ENCODE results near the gene WIZ. TPM values are rescaled to one million over a fixed set of nuclear protein-coding genes. Genes with fewer than 3 reads are reported as not detected.

WIZ gene
- total and polyA plus RNA-seq, 10 of the 15 experiments (the other 5 are each of a cell fraction or from before 2014, with no cell fraction given) = 0.10 to 26.7 (median 2.7) TPM

DNA sequence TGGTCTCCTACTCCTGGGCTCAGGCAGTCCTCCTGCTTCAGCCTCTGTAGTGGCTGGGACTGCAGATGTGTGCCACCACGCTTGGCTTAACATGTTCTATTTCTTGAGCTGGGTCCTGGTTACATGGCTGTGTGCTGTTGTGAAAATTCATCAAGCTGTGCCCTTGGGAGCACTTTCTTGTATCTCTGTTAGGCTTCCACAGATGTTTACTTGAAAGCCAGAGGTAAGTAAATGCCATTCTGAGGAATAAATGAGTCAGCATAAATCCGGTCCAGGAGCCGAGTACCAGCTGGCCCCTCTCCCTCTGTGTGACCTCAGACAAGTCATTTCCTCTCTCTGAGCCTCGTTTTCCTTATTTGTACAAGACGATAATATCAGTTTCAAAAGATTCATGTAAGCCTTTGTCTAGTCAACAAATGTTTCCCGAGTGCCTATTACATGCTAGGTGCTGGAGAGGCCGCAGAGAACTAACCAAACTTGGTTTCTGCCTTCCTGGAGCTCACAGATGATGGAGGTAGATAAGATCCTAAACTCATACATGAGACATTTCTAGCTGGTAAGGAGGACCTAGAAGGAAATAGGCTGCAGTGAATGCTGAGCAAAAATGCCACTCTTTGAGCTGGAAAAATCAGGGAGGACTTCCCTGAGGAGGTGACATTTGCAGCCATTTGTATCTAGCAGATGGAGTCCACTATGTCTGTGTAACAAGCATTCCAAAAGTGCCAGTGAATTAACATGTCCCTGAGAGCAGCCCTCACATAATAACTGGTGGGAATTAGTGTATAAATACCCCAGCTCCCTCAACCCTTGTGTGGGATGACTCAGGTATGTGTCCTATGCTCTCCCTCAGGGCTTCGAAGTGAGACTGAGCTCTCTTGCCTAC is 17.3 kb upstream of the WIZ start (continued):
- TF ChIP-seq, protein P1, sequence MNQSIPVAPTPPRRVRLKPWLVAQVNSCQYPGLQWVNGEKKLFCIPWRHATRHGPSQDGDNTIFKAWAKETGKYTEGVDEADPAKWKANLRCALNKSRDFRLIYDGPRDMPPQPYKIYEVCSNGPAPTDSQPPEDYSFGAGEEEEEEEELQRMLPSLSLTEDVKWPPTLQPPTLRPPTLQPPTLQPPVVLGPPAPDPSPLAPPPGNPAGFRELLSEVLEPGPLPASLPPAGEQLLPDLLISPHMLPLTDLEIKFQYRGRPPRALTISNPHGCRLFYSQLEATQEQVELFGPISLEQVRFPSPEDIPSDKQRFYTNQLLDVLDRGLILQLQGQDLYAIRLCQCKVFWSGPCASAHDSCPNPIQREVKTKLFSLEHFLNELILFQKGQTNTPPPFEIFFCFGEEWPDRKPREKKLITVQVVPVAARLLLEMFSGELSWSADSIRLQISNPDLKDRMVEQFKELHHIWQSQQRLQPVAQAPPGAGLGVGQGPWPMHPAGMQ (IDR thresholded peaks at IDR 0.05; ENCODE audit: borderline replicate concordance) = no peak
- peak; percentile 84 for TF ChIP-seq TCF12 (IDR thresholded peaks at IDR 0.05; ENCODE audit: low read depth, low read length)
- no peak for TF ChIP-seq RAD21 (IDR thresholded peaks at IDR 0.05; ENCODE audit: insufficient read depth, low read depth, low read length)
- TF ChIP-seq MYC (IDR thresholded peaks at IDR 0.05; ENCODE audit: insufficient read depth, insufficient read length, insufficient replicate concordance, low read length, severe bottlenecking) = no peak
- TF ChIP-seq RUNX3 (IDR thresholded peaks at IDR 0.05; ENCODE audit: low read length) = peak; percentile 77
- TF ChIP-seq FOS (IDR thresholded peaks at IDR 0.05; ENCODE audit: borderline replicate concordance, extremely low read depth, insufficient read length) = no peak
- peak; percentile 95 for TF ChIP-seq SMARCA5 (IDR thresholded peaks at IDR 0.05)
- TF ChIP-seq HCFC1 (IDR thresholded peaks at IDR 0.05; ENCODE audit: low read length) = no peak
- TF ChIP-seq, protein P2, sequence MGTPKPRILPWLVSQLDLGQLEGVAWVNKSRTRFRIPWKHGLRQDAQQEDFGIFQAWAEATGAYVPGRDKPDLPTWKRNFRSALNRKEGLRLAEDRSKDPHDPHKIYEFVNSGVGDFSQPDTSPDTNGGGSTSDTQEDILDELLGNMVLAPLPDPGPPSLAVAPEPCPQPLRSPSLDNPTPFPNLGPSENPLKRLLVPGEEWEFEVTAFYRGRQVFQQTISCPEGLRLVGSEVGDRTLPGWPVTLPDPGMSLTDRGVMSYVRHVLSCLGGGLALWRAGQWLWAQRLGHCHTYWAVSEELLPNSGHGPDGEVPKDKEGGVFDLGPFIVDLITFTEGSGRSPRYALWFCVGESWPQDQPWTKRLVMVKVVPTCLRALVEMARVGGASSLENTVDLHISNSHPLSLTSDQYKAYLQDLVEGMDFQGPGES (IDR thresholded peaks at IDR 0.05) = no peak
- TF ChIP-seq, protein P3, sequence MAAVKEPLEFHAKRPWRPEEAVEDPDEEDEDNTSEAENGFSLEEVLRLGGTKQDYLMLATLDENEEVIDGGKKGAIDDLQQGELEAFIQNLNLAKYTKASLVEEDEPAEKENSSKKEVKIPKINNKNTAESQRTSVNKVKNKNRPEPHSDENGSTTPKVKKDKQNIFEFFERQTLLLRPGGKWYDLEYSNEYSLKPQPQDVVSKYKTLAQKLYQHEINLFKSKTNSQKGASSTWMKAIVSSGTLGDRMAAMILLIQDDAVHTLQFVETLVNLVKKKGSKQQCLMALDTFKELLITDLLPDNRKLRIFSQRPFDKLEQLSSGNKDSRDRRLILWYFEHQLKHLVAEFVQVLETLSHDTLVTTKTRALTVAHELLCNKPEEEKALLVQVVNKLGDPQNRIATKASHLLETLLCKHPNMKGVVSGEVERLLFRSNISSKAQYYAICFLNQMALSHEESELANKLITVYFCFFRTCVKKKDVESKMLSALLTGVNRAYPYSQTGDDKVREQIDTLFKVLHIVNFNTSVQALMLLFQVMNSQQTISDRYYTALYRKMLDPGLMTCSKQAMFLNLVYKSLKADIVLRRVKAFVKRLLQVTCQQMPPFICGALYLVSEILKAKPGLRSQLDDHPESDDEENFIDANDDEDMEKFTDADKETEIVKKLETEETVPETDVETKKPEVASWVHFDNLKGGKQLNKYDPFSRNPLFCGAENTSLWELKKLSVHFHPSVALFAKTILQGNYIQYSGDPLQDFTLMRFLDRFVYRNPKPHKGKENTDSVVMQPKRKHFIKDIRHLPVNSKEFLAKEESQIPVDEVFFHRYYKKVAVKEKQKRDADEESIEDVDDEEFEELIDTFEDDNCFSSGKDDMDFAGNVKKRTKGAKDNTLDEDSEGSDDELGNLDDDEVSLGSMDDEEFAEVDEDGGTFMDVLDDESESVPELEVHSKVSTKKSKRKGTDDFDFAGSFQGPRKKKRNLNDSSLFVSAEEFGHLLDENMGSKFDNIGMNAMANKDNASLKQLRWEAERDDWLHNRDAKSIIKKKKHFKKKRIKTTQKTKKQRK (IDR thresholded peaks at IDR 0.05; ENCODE audit: low read depth, low read length) = no peak
- TF ChIP-seq POLR2AphosphoS2 (IDR thresholded peaks at IDR 0.05; ENCODE audit: low read depth, low read length) = no peak
- 0 out of 2 replicates have a peak, but pooled peaks have one; percentile 16 for TF ChIP-seq BCL11A (IDR thresholded peaks at IDR 0.05; ENCODE audit: low read depth, low read length)
- TF ChIP-seq ZNF274 (IDR thresholded peaks at IDR 0.05; ENCODE audit: insufficient read depth, insufficient read length) = no peak
- TF ChIP-seq RFX5 (IDR thresholded peaks at IDR 0.05; ENCODE audit: low read depth, low read length) = no peak
- TF ChIP-seq NFYA (IDR thresholded peaks at IDR 0.05; ENCODE audit: borderline replicate concordance, low read depth, low read length) = no peak
- peak; percentile 88 for TF ChIP-seq BACH1 (IDR thresholded peaks at IDR 0.05; ENCODE audit: borderline replicate concordance)
- no peak for TF ChIP-seq NRF1 (conservative IDR thresholded peaks at IDR 0.05; ENCODE audit: low read depth, low read length)
- TF ChIP-seq, protein P4, sequence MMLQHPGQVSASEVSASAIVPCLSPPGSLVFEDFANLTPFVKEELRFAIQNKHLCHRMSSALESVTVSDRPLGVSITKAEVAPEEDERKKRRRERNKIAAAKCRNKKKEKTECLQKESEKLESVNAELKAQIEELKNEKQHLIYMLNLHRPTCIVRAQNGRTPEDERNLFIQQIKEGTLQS (IDR thresholded peaks at IDR 0.05; ENCODE audit: borderline replicate concordance, extremely low read depth, low read depth, low read length) = no peak
- no peak for TF ChIP-seq MXI1 (IDR thresholded peaks at IDR 0.05; ENCODE audit: low read depth, low read length)
- TF ChIP-seq, protein P5, sequence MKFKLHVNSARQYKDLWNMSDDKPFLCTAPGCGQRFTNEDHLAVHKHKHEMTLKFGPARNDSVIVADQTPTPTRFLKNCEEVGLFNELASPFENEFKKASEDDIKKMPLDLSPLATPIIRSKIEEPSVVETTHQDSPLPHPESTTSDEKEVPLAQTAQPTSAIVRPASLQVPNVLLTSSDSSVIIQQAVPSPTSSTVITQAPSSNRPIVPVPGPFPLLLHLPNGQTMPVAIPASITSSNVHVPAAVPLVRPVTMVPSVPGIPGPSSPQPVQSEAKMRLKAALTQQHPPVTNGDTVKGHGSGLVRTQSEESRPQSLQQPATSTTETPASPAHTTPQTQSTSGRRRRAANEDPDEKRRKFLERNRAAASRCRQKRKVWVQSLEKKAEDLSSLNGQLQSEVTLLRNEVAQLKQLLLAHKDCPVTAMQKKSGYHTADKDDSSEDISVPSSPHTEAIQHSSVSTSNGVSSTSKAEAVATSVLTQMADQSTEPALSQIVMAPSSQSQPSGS (IDR thresholded peaks at IDR 0.05; ENCODE audit: low read length) = 0 out of 2 replicates have a peak, but pooled peaks have one; percentile 54
- TF ChIP-seq SPI1 (IDR thresholded peaks at IDR 0.05; ENCODE audit: borderline replicate concordance, insufficient read depth, low read depth, low read length) = peak; percentile 52; the same call in 1 of the 2 replicates
- TF ChIP-seq KAT2A (conservative IDR thresholded peaks at IDR 0.05; ENCODE audit: control insufficient read depth, low read depth, low read length) = no peak
